ENCODE results near the gene SLC17A1. TPM values are rescaled to one million over a fixed set of nuclear protein-coding genes. Genes with fewer than 3 reads are reported as not detected.

SLC17A1 gene
- total and polyA plus RNA-seq, 4 donors = not detected

- ATAC-seq (ENCODE audit: insufficient read depth, low FRiP score) (no peak), DNase-seq (no peak)
- H3K4me3 ChIP-seq = no peak overlapping the region
- no peaks in the 10 kb centered on the region for H3K36me3 ChIP-seq (ENCODE audit: control insufficient read depth in 4 of 4, insufficient read depth in 4 of 4, low read length in 4 of 4)
- H3K9ac ChIP-seq (ENCODE audit: insufficient read depth in 1 of 2, low read length in 2 of 2) = no peak overlapping the region
- H3K27ac ChIP-seq (ENCODE audit: low read depth in 1 of 2, low read length in 1 of 2) = no peak overlapping the region
- H3K9me3 ChIP-seq (ENCODE audit: control insufficient read depth in 4 of 4, insufficient read depth in 3 of 4, low read length in 3 of 4) = no peaks in the 10 kb centered on the region
- no peaks in the 10 kb centered on the region for H3K4me1 ChIP-seq (ENCODE audit: control insufficient read depth in 5 of 5, insufficient read depth in 5 of 5, low read length in 5 of 5)
- no peaks in the 10 kb centered on the region for H3K27me3 ChIP-seq (ENCODE audit: control insufficient read depth in 3 of 3, insufficient read depth in 3 of 3, low read length in 2 of 3)
- TF ChIP-seq, protein P1, sequence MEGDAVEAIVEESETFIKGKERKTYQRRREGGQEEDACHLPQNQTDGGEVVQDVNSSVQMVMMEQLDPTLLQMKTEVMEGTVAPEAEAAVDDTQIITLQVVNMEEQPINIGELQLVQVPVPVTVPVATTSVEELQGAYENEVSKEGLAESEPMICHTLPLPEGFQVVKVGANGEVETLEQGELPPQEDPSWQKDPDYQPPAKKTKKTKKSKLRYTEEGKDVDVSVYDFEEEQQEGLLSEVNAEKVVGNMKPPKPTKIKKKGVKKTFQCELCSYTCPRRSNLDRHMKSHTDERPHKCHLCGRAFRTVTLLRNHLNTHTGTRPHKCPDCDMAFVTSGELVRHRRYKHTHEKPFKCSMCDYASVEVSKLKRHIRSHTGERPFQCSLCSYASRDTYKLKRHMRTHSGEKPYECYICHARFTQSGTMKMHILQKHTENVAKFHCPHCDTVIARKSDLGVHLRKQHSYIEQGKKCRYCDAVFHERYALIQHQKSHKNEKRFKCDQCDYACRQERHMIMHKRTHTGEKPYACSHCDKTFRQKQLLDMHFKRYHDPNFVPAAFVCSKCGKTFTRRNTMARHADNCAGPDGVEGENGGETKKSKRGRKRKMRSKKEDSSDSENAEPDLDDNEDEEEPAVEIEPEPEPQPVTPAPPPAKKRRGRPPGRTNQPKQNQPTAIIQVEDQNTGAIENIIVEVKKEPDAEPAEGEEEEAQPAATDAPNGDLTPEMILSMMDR (IDR thresholded peaks at IDR 0.05; ENCODE audit: control extremely low read depth, extremely low read depth) = no peak
- 69 to 89% methylated on average over 3 of the region's 3 CpGs for WGBS, 2 donors
These were observed 36.8 kb upstream of the SLC17A1 start for GRCh38 chr6:25868436-25869183.

- Histone ChIP-seq H3K36me3 (ENCODE audit: control insufficient read depth in 4 of 4, insufficient read depth in 4 of 4, low read length in 4 of 4) (no peaks in the 10 kb centered on the region), H3K4me1 (ENCODE audit: control insufficient read depth in 5 of 5, insufficient read depth in 5 of 5, low read length in 5 of 5) (no peaks in the 10 kb centered on the region), H3K9me3 (ENCODE audit: control insufficient read depth in 4 of 4, insufficient read depth in 3 of 4, low read length in 3 of 4) (no peaks in the 10 kb centered on the region), H3K27me3 (ENCODE audit: control insufficient read depth in 3 of 3, insufficient read depth in 3 of 3, low read length in 2 of 3) (no peaks in the 10 kb centered on the region), H3K9ac (ENCODE audit: insufficient read depth in 1 of 2, low read length in 2 of 2) (no peak overlapping the region), H3K27ac (ENCODE audit: low read depth in 1 of 2, low read length in 1 of 2) (no peak overlapping the region), H3K4me3 (no peak overlapping the region)
- DNase-seq (no peak), ATAC-seq (ENCODE audit: insufficient read depth, low FRiP score) (no peak)
- TF ChIP-seq, protein P1 (IDR thresholded peaks at IDR 0.05; ENCODE audit: control extremely low read depth, extremely low read depth) = no peak
- WGBS, 2 donors = 11 to 20% methylated on average over 3 of the region's 3 CpGs
These were observed 34.2 kb upstream of the SLC17A1 start for GRCh38 chr6:25866011-25866410.

- no peak for DNase-seq
- Histone ChIP-seq H3K36me3 (ENCODE audit: control insufficient read depth in 4 of 4, insufficient read depth in 4 of 4, low read length in 4 of 4) (no peaks in the 10 kb centered on the region), H3K4me3 (no peak overlapping the region), H3K27me3 (ENCODE audit: control insufficient read depth in 3 of 3, insufficient read depth in 3 of 3, low read length in 2 of 3) (no peaks in the 10 kb centered on the region), H3K27ac (ENCODE audit: low read depth in 1 of 2, low read length in 1 of 2) (no peak overlapping the region), H3K9me3 (ENCODE audit: control insufficient read depth in 4 of 4, insufficient read depth in 3 of 4, low read length in 3 of 4) (no peaks in the 10 kb centered on the region), H3K4me1 (ENCODE audit: control insufficient read depth in 5 of 5, insufficient read depth in 5 of 5, low read length in 5 of 5) (no peaks in the 10 kb centered on the region), H3K9ac (ENCODE audit: insufficient read depth in 1 of 2, low read length in 2 of 2) (no peak overlapping the region)
- no peak for ATAC-seq (ENCODE audit: insufficient read depth, low FRiP score)
- TF ChIP-seq, protein P1 (IDR thresholded peaks at IDR 0.05; ENCODE audit: control extremely low read depth, extremely low read depth) = no peak
- WGBS, 2 donors = 63 to 90% methylated on average over 2 of the region's 2 CpGs
These were observed 31.5 kb upstream of the SLC17A1 start for GRCh38 chr6:25863360-25863759.

- no peaks in the 10 kb centered on the region for H3K9me3 ChIP-seq (ENCODE audit: control insufficient read depth in 4 of 4, insufficient read depth in 3 of 4, low read length in 3 of 4)
- H3K9ac ChIP-seq (ENCODE audit: insufficient read depth in 1 of 2, low read length in 2 of 2) = no peak overlapping the region
- no peak overlapping the region for H3K4me3 ChIP-seq
- H3K4me1 ChIP-seq (ENCODE audit: control insufficient read depth in 5 of 5, insufficient read depth in 5 of 5, low read length in 5 of 5) = no peaks in the 10 kb centered on the region
- ATAC-seq (ENCODE audit: insufficient read depth, low FRiP score) (no peak), DNase-seq (no peak)
- TF ChIP-seq, protein P1 (IDR thresholded peaks at IDR 0.05; ENCODE audit: control extremely low read depth, extremely low read depth) = no peak
- no peaks in the 10 kb centered on the region for H3K27me3 ChIP-seq (ENCODE audit: control insufficient read depth in 3 of 3, insufficient read depth in 3 of 3, low read length in 2 of 3)
- 67 to 85% methylated on average over 4 of the region's 4 CpGs for WGBS, 2 donors
- H3K27ac ChIP-seq (ENCODE audit: low read depth in 1 of 2, low read length in 1 of 2) = no peak overlapping the region
- H3K36me3 ChIP-seq (ENCODE audit: control insufficient read depth in 4 of 4, insufficient read depth in 4 of 4, low read length in 4 of 4) = no peaks in the 10 kb centered on the region
These were observed 30.3 kb upstream of the SLC17A1 start for GRCh38 chr6:25862199-25862598.

Measured in lung (tissue), 12 donors.